Stimulated activated CD8-positive, alpha-beta memory T cell treated with anti-CD3 and anti-CD28 coated beads, Interleukin-15, amount 100 ng/mL, for 24 hours (primary cell): Measurements from ENCODE around the gene CLDN11.

Source experiments
- DNase-seq: peaks from one replicate; pipeline ENCODE4 v3.0.0-alpha.2; 2020; ENCODE audit warnings: low read depth

Gene CLDN11

GRCh38 chr3:170418422-170419398, at the start of gene CLDN11:
Gene CLDN11 (plus strand): TSS chr3:170418868. CDS start chr3:170419067, 199 bp downstream.
- DNase-seq = no peak

GRCh38 chr3:170368921-170369320, 49.7 kb upstream of the CLDN11 start:
- DNase-seq = no peak

GRCh38 chr3:170372190-170372879, 46.3 kb upstream of the CLDN11 start:
- no peak for DNase-seq

GRCh38 chr3:170383567-170383966, 35.1 kb upstream of the CLDN11 start:
- no peak for DNase-seq

GRCh38 chr3:170386468-170386867, 32.2 kb upstream of the CLDN11 start:
- DNase-seq = no peak

GRCh38 chr3:170387950-170388349, 30.7 kb upstream of the CLDN11 start:
- DNase-seq = no peak

GRCh38 chr3:170391108-170391507, 27.6 kb upstream of the CLDN11 start:
- no peak for DNase-seq

- no peak for DNase-seq
These were observed 21.0 kb upstream of the CLDN11 start for GRCh38 chr3:170397685-170398084.

GRCh38 chr3:170405101-170405500, 13.6 kb upstream of the CLDN11 start:
- no peak for DNase-seq

GRCh38 chr3:170410428-170411029, 8.1 kb upstream of the CLDN11 start:
- DNase-seq = no peak

GRCh38 chr3:170413291-170413690, 5.4 kb upstream of the CLDN11 start:
- no peak for DNase-seq

GRCh38 chr3:170414202-170414663, 4.4 kb upstream of the CLDN11 start:
- no peak for DNase-seq

GRCh38 chr3:170417090-170417489, 1.6 kb upstream of the CLDN11 start:
- no peak for DNase-seq

- DNase-seq = no peak
These were observed 954 bp downstream of the CLDN11 start for GRCh38 chr3:170419557-170420087.

- DNase-seq = no peak
These were observed 1.7 kb downstream of the CLDN11 start for GRCh38 chr3:170420307-170420821.

- DNase-seq = no peak
These were observed 2.5 kb downstream of the CLDN11 start for GRCh38 chr3:170421111-170421641.

- no peak for DNase-seq
These were observed 3.1 kb downstream of the CLDN11 start for GRCh38 chr3:170421758-170422157.

GRCh38 chr3:170423001-170423615, 4.4 kb downstream of the CLDN11 start:
- DNase-seq = no peak

GRCh38 chr3:170424879-170425278, 6.2 kb downstream of the CLDN11 start:
- DNase-seq = no peak

GRCh38 chr3:170425491-170426239, 7.0 kb downstream of the CLDN11 start:
- no peak for DNase-seq
